ENCODE data around the gene ZNF14. TPM values are rescaled to one million over a fixed set of nuclear protein-coding genes. Genes with fewer than 3 reads are reported as not detected.
"Not testable (repeated sequence)": the region's sequence is repeated elsewhere in the genome, so short reads cannot be mapped to it uniquely, and the experiment has no call there.

The ZNF14 gene
- total RNA-seq, 1 donor from 2014 or later: 6.8 TPM

GRCh38 chr19:19746286-19747213 lies 13.6 kb upstream of the ZNF14 start:
- H3K4me3 ChIP-seq (ENCODE audit: low read length in 3 of 3): no peak overlapping the region
- H3K36me3 ChIP-seq (ENCODE audit: control insufficient read depth in 3 of 3, insufficient read depth in 3 of 3, low read length in 3 of 3): no peaks in the 10 kb centered on the region
- no peak overlapping the region for H3K9ac ChIP-seq (ENCODE audit: low read depth in 1 of 3, low read length in 3 of 3)
- peaks cover 0 to 17% (median 0%) of the 10 kb centered on the region in 3 donors for H3K27me3 ChIP-seq (ENCODE audit: control insufficient read depth in 3 of 3, insufficient read depth in 3 of 3, low read length in 3 of 3)
- H3K4me1 ChIP-seq (ENCODE audit: control insufficient read depth in 3 of 3, insufficient read depth in 3 of 3, low read length in 3 of 3): no peaks in the 10 kb centered on the region
- H3K9me3 ChIP-seq (ENCODE audit: control insufficient read depth in 3 of 3, low read length in 3 of 3): peaks cover 0 to 7% (median 0%) of the 10 kb centered on the region in 3 donors
- no peak overlapping the region for H3K27ac ChIP-seq (ENCODE audit: low read depth, low read length)

DNA sequence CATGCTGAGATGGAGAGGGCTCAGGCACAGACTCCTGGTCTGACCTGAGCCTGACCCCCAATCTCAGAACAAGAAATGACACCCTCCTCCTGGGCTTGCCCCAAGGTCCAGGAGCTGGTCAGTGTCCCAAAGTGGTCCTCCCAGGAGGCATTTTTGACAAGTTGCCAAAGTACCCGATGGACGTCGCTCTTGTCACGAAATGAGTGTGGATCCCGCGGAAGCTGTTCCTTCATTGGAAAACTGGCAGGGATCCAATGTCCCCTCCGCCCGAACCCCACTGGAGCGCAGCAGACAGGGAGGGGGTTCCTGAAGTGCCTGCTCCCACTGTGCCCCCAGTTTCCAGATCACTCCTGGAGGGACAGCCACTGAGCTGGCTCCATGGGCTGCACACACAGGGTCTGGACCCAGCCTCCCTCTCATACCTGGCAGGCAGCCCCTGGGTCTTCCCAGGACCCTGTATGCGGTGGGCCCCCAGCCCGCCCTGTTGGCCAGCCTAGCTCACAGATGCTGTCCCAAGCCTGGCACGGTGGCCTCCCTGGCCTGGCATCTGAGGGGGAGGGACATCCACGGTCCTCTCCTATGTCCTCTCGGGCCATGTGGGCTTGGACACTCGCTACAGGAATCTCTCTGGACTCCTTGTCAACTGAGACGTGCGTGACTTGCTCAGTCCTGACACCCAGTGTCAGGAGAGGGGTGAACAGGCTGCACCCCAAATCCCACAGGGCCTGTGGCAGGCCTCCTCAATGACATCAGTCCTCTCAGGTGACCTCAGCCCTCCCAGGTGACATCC lies 12.8 kb upstream of the ZNF14 start:
- peaks cover 0 to 17% (median 0%) of the 10 kb centered on the region in 3 donors for H3K27me3 ChIP-seq (ENCODE audit: control insufficient read depth in 3 of 3, insufficient read depth in 3 of 3, low read length in 3 of 3)
- no peaks in the 10 kb centered on the region for H3K4me1 ChIP-seq (ENCODE audit: control insufficient read depth in 3 of 3, insufficient read depth in 3 of 3, low read length in 3 of 3)
- no peaks in the 10 kb centered on the region for H3K36me3 ChIP-seq (ENCODE audit: control insufficient read depth in 3 of 3, insufficient read depth in 3 of 3, low read length in 3 of 3)
- no peak overlapping the region for H3K27ac ChIP-seq (ENCODE audit: low read depth, low read length)
- no peak overlapping the region for H3K9ac ChIP-seq (ENCODE audit: low read depth in 1 of 3, low read length in 3 of 3)
- H3K4me3 ChIP-seq (ENCODE audit: low read length in 3 of 3): no peak overlapping the region
- H3K9me3 ChIP-seq (ENCODE audit: control insufficient read depth in 3 of 3, low read length in 3 of 3): peaks cover 0 to 2% (median 0%) of the 10 kb centered on the region in 3 donors

- H3K27ac ChIP-seq (ENCODE audit: low read depth, low read length): no peak overlapping the region
- H3K4me3 ChIP-seq (ENCODE audit: low read length in 3 of 3): no peak overlapping the region
- H3K27me3 ChIP-seq (ENCODE audit: control insufficient read depth in 3 of 3, insufficient read depth in 3 of 3, low read length in 3 of 3): peaks cover 0 to 17% (median 0%) of the 10 kb centered on the region in 3 donors
- peaks cover 0 to 2% (median 0%) of the 10 kb centered on the region in 3 donors for H3K9me3 ChIP-seq (ENCODE audit: control insufficient read depth in 3 of 3, low read length in 3 of 3)
- no peaks in the 10 kb centered on the region for H3K4me1 ChIP-seq (ENCODE audit: control insufficient read depth in 3 of 3, insufficient read depth in 3 of 3, low read length in 3 of 3)
- no peaks in the 10 kb centered on the region for H3K36me3 ChIP-seq (ENCODE audit: control insufficient read depth in 3 of 3, insufficient read depth in 3 of 3, low read length in 3 of 3)
- H3K9ac ChIP-seq (ENCODE audit: low read depth in 1 of 3, low read length in 3 of 3): no peak overlapping the region
Measured at GRCh38 chr19:19744641-19745040, 11.7 kb upstream of the ZNF14 start.

- H3K9ac ChIP-seq (ENCODE audit: low read depth in 1 of 3, low read length in 3 of 3); H3K27ac ChIP-seq (ENCODE audit: low read depth, low read length); H3K36me3 ChIP-seq (ENCODE audit: control insufficient read depth in 3 of 3, insufficient read depth in 3 of 3, low read length in 3 of 3); H3K4me3 ChIP-seq (ENCODE audit: low read length in 3 of 3); H3K9me3 ChIP-seq (ENCODE audit: control insufficient read depth in 3 of 3, low read length in 3 of 3); H3K4me1 ChIP-seq (ENCODE audit: control insufficient read depth in 3 of 3, insufficient read depth in 3 of 3, low read length in 3 of 3): not testable (repeated sequence)
- H3K27me3 ChIP-seq (ENCODE audit: control insufficient read depth in 3 of 3, insufficient read depth in 3 of 3, low read length in 3 of 3): peaks cover 0 to 17% (median 0%) of the 10 kb centered on the region in 3 donors
Measured at GRCh38 chr19:19743921-19744320, 11.0 kb upstream of the ZNF14 start.

GRCh38 chr19:19743176-19743575 lies 10.3 kb upstream of the ZNF14 start:
- Histone ChIP-seq H3K27me3 (ENCODE audit: control insufficient read depth in 3 of 3, insufficient read depth in 3 of 3, low read length in 3 of 3) (peaks cover 0 to 17% (median 0%) of the 10 kb centered on the region in 3 donors), H3K4me1 (ENCODE audit: control insufficient read depth in 3 of 3, insufficient read depth in 3 of 3, low read length in 3 of 3) (no peaks in the 10 kb centered on the region), H3K4me3 (ENCODE audit: low read length in 3 of 3) (no peak overlapping the region), H3K9ac (ENCODE audit: low read depth in 1 of 3, low read length in 3 of 3) (no peak overlapping the region), H3K9me3 (ENCODE audit: control insufficient read depth in 3 of 3, low read length in 3 of 3) (peaks cover 0 to 2% (median 0%) of the 10 kb centered on the region in 3 donors), H3K36me3 (ENCODE audit: control insufficient read depth in 3 of 3, insufficient read depth in 3 of 3, low read length in 3 of 3) (no peaks in the 10 kb centered on the region), H3K27ac (ENCODE audit: low read depth, low read length) (no peak overlapping the region)

GRCh38 chr19:19742773-19743172 lies 9.9 kb upstream of the ZNF14 start:
- peaks cover 0 to 2% (median 0%) of the 10 kb centered on the region in 3 donors for H3K9me3 ChIP-seq (ENCODE audit: control insufficient read depth in 3 of 3, low read length in 3 of 3)

DNA sequence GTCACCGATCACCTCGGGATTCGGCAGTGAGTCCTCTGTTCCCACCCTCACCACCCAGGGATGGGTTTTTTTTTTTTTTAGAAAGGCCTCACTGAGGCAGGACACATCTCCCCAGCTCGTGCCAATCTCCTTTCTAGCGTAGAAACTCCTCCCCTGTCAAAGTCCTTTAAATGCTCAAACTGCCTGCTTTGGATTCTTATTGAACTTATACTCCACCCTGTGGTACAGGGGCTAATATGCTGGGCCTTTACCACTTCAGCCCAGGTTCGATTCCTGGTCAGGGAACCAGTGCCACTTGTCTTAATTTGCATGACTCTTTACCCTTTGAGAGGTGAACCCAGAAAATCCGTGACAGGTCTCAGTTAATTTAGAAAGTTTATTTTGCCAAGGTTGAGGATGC lies 8.3 kb upstream of the ZNF14 start:
- Histone ChIP-seq H3K4me1 (ENCODE audit: control insufficient read depth in 3 of 3, insufficient read depth in 3 of 3, low read length in 3 of 3) (no peaks in the 10 kb centered on the region), H3K36me3 (ENCODE audit: control insufficient read depth in 3 of 3, insufficient read depth in 3 of 3, low read length in 3 of 3) (no peaks in the 10 kb centered on the region), H3K27ac (ENCODE audit: low read depth, low read length) (no peak overlapping the region), H3K27me3 (ENCODE audit: control insufficient read depth in 3 of 3, insufficient read depth in 3 of 3, low read length in 3 of 3) (peaks cover 0 to 15% (median 0%) of the 10 kb centered on the region in 3 donors), H3K9ac (ENCODE audit: low read depth in 1 of 3, low read length in 3 of 3) (no peak overlapping the region), H3K4me3 (ENCODE audit: low read length in 3 of 3) (no peak overlapping the region), H3K9me3 (ENCODE audit: control insufficient read depth in 3 of 3, low read length in 3 of 3) (peaks cover 0 to 2% (median 0%) of the 10 kb centered on the region in 3 donors)

More at GRCh38 chr19:19742773-19743172, 9.9 kb upstream of the ZNF14 start:
- Histone ChIP-seq H3K27me3 (ENCODE audit: control insufficient read depth in 3 of 3, insufficient read depth in 3 of 3, low read length in 3 of 3) (peaks cover 0 to 17% (median 0%) of the 10 kb centered on the region in 3 donors), H3K4me1 (ENCODE audit: control insufficient read depth in 3 of 3, insufficient read depth in 3 of 3, low read length in 3 of 3) (no peaks in the 10 kb centered on the region), H3K27ac (ENCODE audit: low read depth, low read length) (no peak overlapping the region), H3K36me3 (ENCODE audit: control insufficient read depth in 3 of 3, insufficient read depth in 3 of 3, low read length in 3 of 3) (no peaks in the 10 kb centered on the region), H3K9ac (ENCODE audit: low read depth in 1 of 3, low read length in 3 of 3) (no peak overlapping the region), H3K4me3 (ENCODE audit: low read length in 3 of 3) (no peak overlapping the region)

DNA sequence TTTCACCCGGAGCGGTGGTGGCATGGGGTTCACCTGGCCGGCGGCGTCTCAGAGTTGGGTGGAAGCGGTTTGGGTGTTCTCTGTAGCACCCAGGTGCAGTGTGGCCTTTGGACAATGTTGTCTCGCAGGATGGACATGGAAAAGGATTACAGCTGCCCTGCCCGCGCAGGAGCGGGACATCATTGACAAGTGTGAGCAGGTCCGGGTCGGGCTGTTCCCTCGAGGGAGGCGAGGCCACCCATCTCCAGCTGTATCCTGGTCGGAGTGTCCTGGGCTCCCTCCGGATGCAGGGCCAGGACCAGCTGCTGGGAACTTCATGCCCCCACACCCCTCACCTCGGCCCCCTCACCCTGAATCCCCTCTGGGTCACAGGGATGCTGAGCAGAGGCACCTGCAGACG lies 7.8 kb upstream of the ZNF14 start:
- H3K36me3 ChIP-seq (ENCODE audit: control insufficient read depth in 3 of 3, insufficient read depth in 3 of 3, low read length in 3 of 3): no peaks in the 10 kb centered on the region

DNA sequence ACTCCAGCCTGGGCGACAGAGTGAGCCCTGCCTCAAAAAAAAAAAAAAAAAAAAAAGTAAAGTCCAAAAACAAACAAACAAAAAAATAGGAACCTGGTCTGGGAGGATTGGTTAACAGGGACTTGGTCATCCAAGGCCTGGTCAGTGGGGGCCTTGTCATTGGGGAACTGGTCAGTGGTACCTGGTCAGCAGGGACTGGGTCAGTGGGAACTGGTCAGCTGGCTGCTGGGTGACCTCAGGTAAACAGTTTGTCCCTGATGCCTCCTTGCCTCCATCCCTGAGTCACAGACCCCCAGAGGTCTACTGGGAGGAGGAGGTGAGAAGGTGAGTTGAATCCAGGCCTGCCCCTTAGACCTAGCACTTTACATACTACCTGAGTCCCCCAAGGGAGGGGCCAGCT lies 5.7 kb upstream of the ZNF14 start:
- Histone ChIP-seq H3K4me3 (ENCODE audit: low read length in 3 of 3) (no peak overlapping the region), H3K9me3 (ENCODE audit: control insufficient read depth in 3 of 3, low read length in 3 of 3) (peaks cover 0 to 2% (median 0%) of the 10 kb centered on the region in 3 donors), H3K36me3 (ENCODE audit: control insufficient read depth in 3 of 3, insufficient read depth in 3 of 3, low read length in 3 of 3) (no peaks in the 10 kb centered on the region), H3K9ac (ENCODE audit: low read depth in 1 of 3, low read length in 3 of 3) (no peak overlapping the region), H3K4me1 (ENCODE audit: control insufficient read depth in 3 of 3, insufficient read depth in 3 of 3, low read length in 3 of 3) (no peaks in the 10 kb centered on the region), H3K27me3 (ENCODE audit: control insufficient read depth in 3 of 3, insufficient read depth in 3 of 3, low read length in 3 of 3) (peaks cover 0 to 11% (median 0%) of the 10 kb centered on the region in 3 donors), H3K27ac (ENCODE audit: low read depth, low read length) (no peak overlapping the region)

More for the DNA sequence above, 7.8 kb upstream of the ZNF14 start:
- peaks cover 0 to 2% (median 0%) of the 10 kb centered on the region in 3 donors for H3K9me3 ChIP-seq (ENCODE audit: control insufficient read depth in 3 of 3, low read length in 3 of 3)
- H3K9ac ChIP-seq (ENCODE audit: low read depth in 1 of 3, low read length in 3 of 3): no peak overlapping the region
- H3K27ac ChIP-seq (ENCODE audit: low read depth, low read length): no peak overlapping the region
- no peak overlapping the region for H3K4me3 ChIP-seq (ENCODE audit: low read length in 3 of 3)
- peaks cover 0 to 15% (median 0%) of the 10 kb centered on the region in 3 donors for H3K27me3 ChIP-seq (ENCODE audit: control insufficient read depth in 3 of 3, insufficient read depth in 3 of 3, low read length in 3 of 3)
- H3K4me1 ChIP-seq (ENCODE audit: control insufficient read depth in 3 of 3, insufficient read depth in 3 of 3, low read length in 3 of 3): no peaks in the 10 kb centered on the region
